MM.1S (cell line): Measurements from ENCODE around the gene STARD9.

Experiments
- DNase-seq: peaks from one replicate; pipeline ENCODE4 v3.0.0-alpha.2; 2015
- H2AFZ ChIP-seq: fragments of 300-600 bp; sonication (generic); 2 replicates; pipeline ENCODE4 v1.6.0; 2016; ENCODE audit warnings: antibody characterized with exemption, low read length
- H3F3A ChIP-seq: fragments of 300-600 bp; sonication (generic); 2 replicates; pipeline ENCODE4 v1.6.1; 2016; ENCODE audit warnings: mild to moderate bottlenecking, antibody characterized with exemption, low read length, moderate library complexity, mixed read lengths; ENCODE audit not compliant: insufficient read depth
- H3K27ac ChIP-seq: fragments of 300-600 bp; sonication (generic); 2 replicates; pipeline ENCODE4 v1.5.1; 2016; ENCODE audit warnings: mild to moderate bottlenecking, low read length
- H3K27me3 ChIP-seq: fragments of 300-600 bp; sonication (generic); replicated peaks from 2 replicates; pipeline ENCODE4 v1.6.0; 2016; ENCODE audit warnings: low read length; ENCODE audit not compliant: insufficient read depth
- H3K36me3 ChIP-seq: fragments of 300-600 bp; sonication (generic); replicated peaks from 2 replicates; pipeline ENCODE4 v1.6.1; 2016; ENCODE audit warnings: mild to moderate bottlenecking, low read length, mixed read lengths; ENCODE audit not compliant: insufficient read depth
- H3K4me1 ChIP-seq: fragments of 300-600 bp; sonication (generic); 2 replicates; pipeline ENCODE4 v1.6.1; 2016; ENCODE audit warnings: low read length, mixed read lengths
- H3K4me2 ChIP-seq: fragments of 300-600 bp; sonication (generic); 2 replicates; pipeline ENCODE4 v1.6.0; 2016; ENCODE audit warnings: low read depth, low read length
- H3K4me3 ChIP-seq: fragments of 300-600 bp; sonication (generic); 2 replicates; pipeline ENCODE4 v1.5.1; 2016; ENCODE audit warnings: low read length, mixed read lengths
- H3K79me2 ChIP-seq: fragments of 300-600 bp; sonication (generic); 2 replicates; pipeline ENCODE4 v1.6.1; 2016; ENCODE audit warnings: mixed run types, low read length, mixed read lengths
- H3K9ac ChIP-seq: fragments of 300-600 bp; sonication (generic); 2 replicates; pipeline ENCODE4 v1.6.1; 2016; ENCODE audit warnings: low read length, mixed read lengths
- H3K9me2 ChIP-seq: fragments of 300-600 bp; sonication (generic); replicated peaks from 2 replicates; pipeline ENCODE4 v1.6.1; 2016; ENCODE audit warnings: mild to moderate bottlenecking, low read length, mixed read lengths; ENCODE audit not compliant: insufficient read depth
- H3K9me3 ChIP-seq: fragments of 300-600 bp; sonication (generic); replicated peaks from 2 replicates; pipeline ENCODE4 v1.6.1; 2016; ENCODE audit warnings: mild to moderate bottlenecking, low read length, mixed read lengths; ENCODE audit not compliant: insufficient read depth
- H4K20me1 ChIP-seq: fragments of 300-600 bp; sonication (generic); 2 replicates; pipeline ENCODE4 v1.6.1; 2016; ENCODE audit warnings: mild to moderate bottlenecking, low read length, moderate library complexity, mixed read lengths; ENCODE audit not compliant: insufficient read depth
- EZH2 ChIP-seq: fragments of 300-600 bp; sonication (generic); optimal IDR thresholded peaks from 2 replicates; pipeline ENCODE3; 2017; ENCODE audit warnings: low read depth, mild to moderate bottlenecking, antibody characterized with exemption, low read length, mixed read lengths
- EZH2phosphoT487 ChIP-seq: fragments of 300-600 bp; sonication (generic); IDR thresholded peaks from 2 replicates; pipeline ENCODE4 v1.6.1; 2018; ENCODE audit warnings: antibody characterized with exemption, low read length
- TF ChIP-seq, protein P1 (sequence below): fragments of 300-600 bp; sonication (generic); IDR thresholded peaks from 2 replicates; pipeline ENCODE4 v1.5.1; 2016; ENCODE audit warnings: antibody characterized with exemption, low read length, mixed read lengths

STARD9 gene

DNA sequence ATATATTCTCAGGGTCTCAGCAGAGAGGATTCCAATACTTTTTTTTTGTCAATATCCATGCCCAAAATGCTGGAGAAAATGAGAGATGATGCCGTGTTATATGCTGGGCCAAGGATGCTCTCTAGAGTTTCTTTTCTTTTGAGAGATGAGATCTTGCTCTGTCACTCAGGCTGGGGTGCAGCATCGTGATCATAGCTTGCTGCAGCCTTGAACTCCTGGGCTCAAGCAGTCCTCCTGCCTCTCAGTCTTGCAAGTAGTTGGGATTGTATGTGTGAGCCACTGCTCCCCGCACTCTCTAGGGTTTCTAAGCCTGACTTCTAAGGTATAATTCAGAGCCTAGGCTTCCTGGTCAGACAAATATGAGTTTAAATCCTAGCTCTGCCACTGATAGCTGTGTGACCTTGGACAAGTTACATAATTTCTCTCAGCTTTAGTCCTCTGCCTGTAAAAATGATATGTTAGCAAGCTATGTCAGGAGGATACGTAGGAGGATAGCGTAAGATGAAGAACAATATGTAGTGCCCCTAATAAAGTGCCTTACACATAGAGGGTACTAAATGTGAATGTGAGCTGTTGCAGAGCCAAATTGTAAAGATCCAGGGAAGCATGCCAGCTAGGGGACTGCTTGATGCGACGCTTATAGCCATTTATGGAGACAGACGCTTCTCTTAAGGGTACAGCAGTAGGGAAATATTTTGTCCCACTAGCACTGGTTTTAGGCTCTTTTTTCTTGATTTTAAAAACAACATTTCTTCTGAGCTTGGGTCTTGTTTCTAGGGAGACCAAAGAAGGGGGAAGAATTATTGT, 7.4 kb downstream of the STARD9 start:
- H4K20me1 ChIP-seq: no peaks in the 10 kb centered on the region
- H3K79me2 ChIP-seq: peaks cover 83% of the 10 kb centered on the region
- no peak overlapping the region for H3K9ac ChIP-seq
- H3K4me3 ChIP-seq: no peak overlapping the region
- no peak overlapping the region; the same call in 1 of the 2 replicates for H3K27ac ChIP-seq
- DNase-seq: no peak
- peak overlapping the region; percentile 4; the same call in 1 of the 2 replicates for H3K4me2 ChIP-seq
- H3F3A ChIP-seq: peaks cover 7% of the 10 kb centered on the region; the same call in 1 of the 2 replicates
- no peaks in the 10 kb centered on the region for H3K27me3 ChIP-seq
- H2AFZ ChIP-seq: no peak overlapping the region
- no peaks in the 10 kb centered on the region for H3K9me2 ChIP-seq
- H3K9me3 ChIP-seq: no peaks in the 10 kb centered on the region
- H3K36me3 ChIP-seq: no peaks in the 10 kb centered on the region; the same call in 1 of the 2 replicates
- TF ChIP-seq, protein P1, sequence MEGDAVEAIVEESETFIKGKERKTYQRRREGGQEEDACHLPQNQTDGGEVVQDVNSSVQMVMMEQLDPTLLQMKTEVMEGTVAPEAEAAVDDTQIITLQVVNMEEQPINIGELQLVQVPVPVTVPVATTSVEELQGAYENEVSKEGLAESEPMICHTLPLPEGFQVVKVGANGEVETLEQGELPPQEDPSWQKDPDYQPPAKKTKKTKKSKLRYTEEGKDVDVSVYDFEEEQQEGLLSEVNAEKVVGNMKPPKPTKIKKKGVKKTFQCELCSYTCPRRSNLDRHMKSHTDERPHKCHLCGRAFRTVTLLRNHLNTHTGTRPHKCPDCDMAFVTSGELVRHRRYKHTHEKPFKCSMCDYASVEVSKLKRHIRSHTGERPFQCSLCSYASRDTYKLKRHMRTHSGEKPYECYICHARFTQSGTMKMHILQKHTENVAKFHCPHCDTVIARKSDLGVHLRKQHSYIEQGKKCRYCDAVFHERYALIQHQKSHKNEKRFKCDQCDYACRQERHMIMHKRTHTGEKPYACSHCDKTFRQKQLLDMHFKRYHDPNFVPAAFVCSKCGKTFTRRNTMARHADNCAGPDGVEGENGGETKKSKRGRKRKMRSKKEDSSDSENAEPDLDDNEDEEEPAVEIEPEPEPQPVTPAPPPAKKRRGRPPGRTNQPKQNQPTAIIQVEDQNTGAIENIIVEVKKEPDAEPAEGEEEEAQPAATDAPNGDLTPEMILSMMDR: no peak
- no peak for TF ChIP-seq EZH2
- no peak for TF ChIP-seq EZH2phosphoT487
- H3K4me1 ChIP-seq: peaks cover 44% of the 10 kb centered on the region

DNA sequence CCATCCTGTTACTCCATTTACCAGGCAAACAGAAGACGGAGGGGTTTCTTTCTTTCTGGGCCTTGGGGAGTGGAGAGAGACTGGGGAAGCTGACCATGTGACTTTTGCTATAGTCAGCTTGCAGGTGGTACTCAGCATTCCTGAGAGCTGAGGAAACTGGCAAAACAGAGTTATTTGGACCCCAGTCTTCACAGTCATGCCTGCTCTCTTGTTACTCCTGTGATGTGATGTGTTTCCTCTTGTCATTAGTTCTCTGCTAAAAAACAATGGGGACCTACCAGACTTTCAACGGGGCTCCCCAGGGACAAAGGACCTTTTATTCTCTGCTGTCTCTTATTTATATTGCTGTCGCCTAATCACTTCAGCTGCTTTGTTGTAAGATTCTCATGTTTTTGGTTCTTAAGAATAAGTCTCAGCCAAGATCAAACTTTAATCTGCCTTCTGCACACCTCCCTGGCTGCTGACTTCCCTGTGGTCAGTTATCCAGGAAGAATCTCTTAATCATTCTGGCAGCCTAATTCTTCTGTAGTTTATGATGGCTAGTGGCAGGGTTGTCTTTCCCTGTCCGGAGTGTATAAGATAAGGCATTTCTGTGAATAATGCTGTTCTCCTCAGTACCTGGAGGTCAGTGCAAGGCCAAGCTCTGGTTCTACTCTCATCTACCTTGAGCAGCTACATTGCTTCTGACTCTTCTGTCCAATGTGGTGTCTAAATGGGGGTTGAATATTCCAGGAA, 8.8 kb downstream of the STARD9 start:
- H3K36me3 ChIP-seq: no peaks in the 10 kb centered on the region; the same call in 1 of the 2 replicates
- H3K27me3 ChIP-seq: no peaks in the 10 kb centered on the region
- 0 out of 2 replicates have a peak, but pooled peaks cover 5% of the 10 kb centered on the region for H3F3A ChIP-seq
- no peaks in the 10 kb centered on the region for H3K9me2 ChIP-seq
- no peak overlapping the region for H3K4me3 ChIP-seq
- H4K20me1 ChIP-seq: no peaks in the 10 kb centered on the region
- no peak overlapping the region for H3K9ac ChIP-seq
- peaks cover 77% of the 10 kb centered on the region for H3K79me2 ChIP-seq
- H3K4me2 ChIP-seq: 0 out of 2 replicates have a peak overlapping the region, but pooled peaks have one; percentile 8
- peak overlapping the region; percentile 7; the same call in 1 of the 2 replicates for H3K27ac ChIP-seq
- no peak overlapping the region for H2AFZ ChIP-seq
- DNase-seq: no peak
- H3K9me3 ChIP-seq: no peaks in the 10 kb centered on the region
- peaks cover 33% of the 10 kb centered on the region for H3K4me1 ChIP-seq
- TF ChIP-seq EZH2phosphoT487 (no peak), EZH2 (no peak)
- TF ChIP-seq, protein P1: no peak

DNA sequence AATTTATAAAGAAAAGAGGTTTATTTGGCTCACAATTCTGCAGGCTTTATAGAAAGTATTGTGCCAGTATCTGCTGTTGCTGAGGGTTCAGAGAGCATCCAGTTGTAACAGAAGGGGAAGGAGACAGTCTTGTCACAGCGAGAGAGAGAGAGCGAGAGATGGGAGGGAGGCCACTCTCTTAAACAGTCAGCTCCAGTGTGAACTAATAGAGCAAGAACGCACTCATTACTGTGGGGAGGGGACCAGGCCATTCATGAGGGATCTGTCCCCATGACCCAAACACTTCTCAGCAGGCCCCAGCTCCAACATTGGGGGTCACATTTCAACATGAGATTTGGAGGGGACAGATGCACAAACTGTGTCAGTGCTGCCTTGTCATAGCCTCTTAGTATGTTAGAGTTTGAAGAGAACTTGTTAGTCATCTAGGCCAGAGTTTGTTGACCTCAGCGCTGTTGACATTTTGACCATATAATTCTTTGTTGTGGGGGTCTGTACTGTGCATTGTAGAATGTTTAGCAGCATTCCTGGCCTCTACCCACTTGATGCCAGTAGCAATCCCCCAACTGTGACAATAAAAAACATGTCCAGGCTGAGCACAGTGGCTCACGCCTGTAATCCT, 15.3 kb downstream of the STARD9 start:
- Histone ChIP-seq H4K20me1 (no peaks in the 10 kb centered on the region), H3K9me3 (no peaks in the 10 kb centered on the region), H3K4me1 (no peaks in the 10 kb centered on the region), H3F3A (no peaks in the 10 kb centered on the region), H3K4me2 (no peak overlapping the region), H3K9ac (no peak overlapping the region), H3K27ac (no peak overlapping the region), H3K9me2 (no peaks in the 10 kb centered on the region), H2AFZ (no peak overlapping the region), H3K27me3 (no peaks in the 10 kb centered on the region), H3K79me2 (peaks cover 47% of the 10 kb centered on the region; the same call in 1 of the 2 replicates), H3K4me3 (no peak overlapping the region), H3K36me3 (no peaks in the 10 kb centered on the region; the same call in 1 of the 2 replicates)
- TF ChIP-seq EZH2: no peak
- TF ChIP-seq, protein P1: no peak
- no peak for TF ChIP-seq EZH2phosphoT487
- DNase-seq: no peak
